Stimulated activated naive B cell treated with anti-CD40 and anti-IgM and Interleukin-4, amounts not matched to agents 10 μg/mL and 1 μg/mL and 100 μg/mL, for 72 hours (primary cell): ENCODE data around the gene TOR1A.

Source experiments
- ATAC-seq, 2 donors: fragments of 150-1000 bp; cut with Tn5 transposase; replicated peaks; 2 replicates each; pipeline ENCODE4 v1.10.0; 2021; ENCODE audit warnings: moderate library complexity in 1 of 2
- DNase-seq: peaks from one replicate; pipeline ENCODE4 v3.0.0; 2021
- H3K27ac Mint-ChIP-seq: one replicate; pipeline ENCODE4 v1.8.0; 2022; ENCODE audit warnings: mild to moderate bottlenecking, mixed read lengths
- H3K27me3 Mint-ChIP-seq, 2 donors: one replicate each; pipeline ENCODE4 v1.8.0; 2022; ENCODE audit warnings: mixed read lengths in 2 of 2
- H3K36me3 Mint-ChIP-seq, 2 donors: one replicate each; pipeline ENCODE4 v1.8.0; 2022; ENCODE audit warnings: mixed read lengths in 2 of 2, mild to moderate bottlenecking in 1 of 2
- H3K4me1 Mint-ChIP-seq, 2 donors: one replicate each; pipeline ENCODE4 v1.8.0; 2022; ENCODE audit warnings: mixed read lengths in 2 of 2, mild to moderate bottlenecking in 1 of 2
- H3K4me3 Mint-ChIP-seq, 2 donors: one replicate each; pipeline ENCODE4 v1.8.0; 2022; ENCODE audit warnings: mild to moderate bottlenecking in 2 of 2, mixed read lengths in 2 of 2, moderate library complexity in 1 of 2
- H3K9me3 Mint-ChIP-seq, 2 donors: one replicate each; pipeline ENCODE4 v1.8.0; 2022; ENCODE audit warnings: mixed read lengths in 2 of 2, mild to moderate bottlenecking in 1 of 2

TOR1A gene

GRCh38 chr9:129816501-129817435 is 7.2 kb downstream of the TOR1A start:
- H3K27ac Mint-ChIP-seq: no peak overlapping the region
- DNase-seq: no peak
- ATAC-seq: no peak
- H3K4me1 Mint-ChIP-seq: peaks cover 23 to 25% of the 10 kb centered on the region in 2 donors
- H3K36me3 Mint-ChIP-seq: peaks cover 31 to 46% of the 10 kb centered on the region in 2 donors
- H3K4me3 Mint-ChIP-seq: no peak overlapping the region
- H3K9me3 Mint-ChIP-seq: no peaks in the 10 kb centered on the region
- H3K27me3 Mint-ChIP-seq: no peaks in the 10 kb centered on the region

DNA sequence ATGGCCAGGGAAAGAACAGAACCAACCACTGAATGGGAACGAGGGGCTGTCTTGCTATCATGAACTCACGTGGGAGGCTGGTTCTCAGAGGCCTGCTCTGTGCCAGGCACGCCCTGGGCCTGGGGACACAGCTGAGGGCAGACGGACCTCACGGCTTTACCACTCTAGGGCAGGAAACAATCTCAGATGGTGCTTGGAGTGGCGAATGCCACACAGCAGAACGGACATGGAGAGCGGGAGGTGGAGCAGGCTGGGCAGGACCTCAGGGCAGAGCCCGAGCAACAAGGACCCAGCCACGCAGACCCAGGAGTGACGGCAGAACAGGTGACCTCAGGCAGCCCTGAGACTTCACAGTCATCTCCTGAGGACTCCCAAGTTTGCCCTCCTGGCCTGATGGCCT is 8.7 kb downstream of the TOR1A start:
- peak overlapping the region; percentile 31 for H3K27ac Mint-ChIP-seq
- DNase-seq (no peak), ATAC-seq (no peak)
- peaks cover 34 to 57% of the 10 kb centered on the region in 2 donors for H3K36me3 Mint-ChIP-seq
- H3K27me3 Mint-ChIP-seq: no peaks in the 10 kb centered on the region
- H3K4me1 Mint-ChIP-seq: peaks cover 24 to 25% of the 10 kb centered on the region in 2 donors
- H3K9me3 Mint-ChIP-seq: no peaks in the 10 kb centered on the region
- no peak overlapping the region for H3K4me3 Mint-ChIP-seq

GRCh38 chr9:129814432-129815223 is 9.3 kb downstream of the TOR1A start:
- DNase-seq (no peak), ATAC-seq (no peak)
- Mint-ChIP-seq H3K4me1 (peaks cover 24 to 25% of the 10 kb centered on the region in 2 donors), H3K9me3 (no peaks in the 10 kb centered on the region), H3K27me3 (no peaks in the 10 kb centered on the region), H3K4me3 (no peak overlapping the region), H3K27ac (peak overlapping the region; percentile 31), H3K36me3 (peaks cover 37 to 62% of the 10 kb centered on the region in 2 donors)

DNA sequence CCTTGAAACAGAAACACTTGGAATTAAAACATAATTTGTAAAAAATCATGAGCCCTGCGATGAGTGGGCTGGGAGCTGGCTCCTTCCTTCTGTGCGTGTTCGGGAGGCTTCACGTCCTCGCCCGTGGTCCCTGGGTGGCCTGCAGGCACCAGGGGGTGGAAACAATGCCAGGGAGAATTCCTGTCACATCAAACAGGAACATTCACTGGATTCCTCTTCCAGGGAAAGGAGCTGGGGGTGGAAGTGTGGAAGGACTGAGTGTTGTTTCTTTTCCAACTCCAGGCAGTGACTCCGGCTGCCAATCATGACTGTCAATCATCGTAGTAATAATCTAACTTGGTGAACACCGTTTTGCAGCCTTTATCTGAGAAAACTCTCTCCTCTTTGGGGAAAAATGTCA is 10.3 kb downstream of the TOR1A start:
- H3K9me3 Mint-ChIP-seq: no peaks in the 10 kb centered on the region
- peaks cover 24 to 27% of the 10 kb centered on the region in 2 donors for H3K4me1 Mint-ChIP-seq
- peaks cover 37 to 64% of the 10 kb centered on the region in 2 donors for H3K36me3 Mint-ChIP-seq
- no peaks in the 10 kb centered on the region for H3K27me3 Mint-ChIP-seq
- DNase-seq (no peak), ATAC-seq (no peak)
- no peak overlapping the region for H3K4me3 Mint-ChIP-seq
- H3K27ac Mint-ChIP-seq: no peak overlapping the region

- no peak overlapping the region for H3K27ac Mint-ChIP-seq
- H3K9me3 Mint-ChIP-seq: no peaks in the 10 kb centered on the region
- no peak overlapping the region for H3K4me3 Mint-ChIP-seq
- peaks cover 24 to 27% of the 10 kb centered on the region in 2 donors for H3K4me1 Mint-ChIP-seq
- ATAC-seq: peak in 1 of 2 donors; percentile 40
- H3K36me3 Mint-ChIP-seq: peaks cover 40 to 63% of the 10 kb centered on the region in 2 donors
- H3K27me3 Mint-ChIP-seq: no peaks in the 10 kb centered on the region
- no peak for DNase-seq
These were observed 11.6 kb downstream of the TOR1A start for GRCh38 chr9:129812385-129812784.

DNA sequence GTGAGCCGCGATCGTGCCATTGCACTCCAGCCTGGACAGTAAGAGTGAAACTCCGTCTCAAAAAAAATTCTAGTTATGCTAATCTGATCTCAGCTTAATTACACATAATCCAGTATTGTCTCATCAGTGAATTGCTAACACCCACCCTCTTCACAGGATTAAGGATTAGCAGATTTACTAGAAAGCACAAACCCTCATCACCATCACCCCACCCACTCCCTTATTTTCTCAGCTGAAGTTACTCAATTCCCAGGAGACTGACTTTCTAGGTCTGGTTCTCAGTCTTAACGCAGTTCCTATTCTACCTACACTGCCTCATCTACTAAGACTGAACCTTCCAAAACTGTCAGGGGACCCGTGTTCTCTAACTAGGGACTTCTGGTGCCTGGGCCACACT is 12.0 kb downstream of the TOR1A start:
- no peak overlapping the region for H3K27ac Mint-ChIP-seq
- no peak for DNase-seq
- peaks cover 44 to 67% of the 10 kb centered on the region in 2 donors for H3K36me3 Mint-ChIP-seq
- H3K4me1 Mint-ChIP-seq: peaks cover 24 to 27% of the 10 kb centered on the region in 2 donors
- no peak overlapping the region for H3K4me3 Mint-ChIP-seq
- ATAC-seq: peak; percentile 76 to 86
- no peaks in the 10 kb centered on the region for H3K9me3 Mint-ChIP-seq
- no peaks in the 10 kb centered on the region for H3K27me3 Mint-ChIP-seq

- Mint-ChIP-seq H3K36me3 (peaks cover 49 to 69% of the 10 kb centered on the region in 2 donors), H3K9me3 (no peaks in the 10 kb centered on the region), H3K4me3 (no peak overlapping the region), H3K27me3 (no peaks in the 10 kb centered on the region), H3K4me1 (peaks cover 29 to 33% of the 10 kb centered on the region in 2 donors), H3K27ac (no peak overlapping the region)
- no peak for ATAC-seq
- DNase-seq: no peak
These were observed 13.1 kb downstream of the TOR1A start for GRCh38 chr9:129810788-129811187.

DNA sequence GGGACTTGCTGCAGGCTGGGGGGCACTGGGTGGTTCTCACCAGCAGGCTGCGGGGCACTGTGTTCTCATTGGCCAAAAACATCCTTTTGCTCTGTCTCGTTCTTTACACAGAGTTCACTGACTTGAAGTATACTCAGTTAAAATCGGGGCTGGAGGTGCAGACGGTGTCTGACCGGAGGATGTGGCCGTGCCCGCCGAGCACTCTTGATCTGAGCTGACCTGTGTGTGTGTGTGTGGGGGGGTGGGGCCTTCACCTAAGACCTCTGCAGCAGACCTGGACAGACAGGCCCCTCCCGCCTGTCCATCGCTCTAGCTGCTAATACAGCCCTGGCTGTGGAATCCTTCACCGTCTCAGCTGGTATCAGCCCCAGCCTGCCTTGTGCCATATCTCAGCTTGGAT is 13.8 kb downstream of the TOR1A start:
- DNase-seq (no peak), ATAC-seq (no peak)
- no peaks in the 10 kb centered on the region for H3K9me3 Mint-ChIP-seq
- H3K4me3 Mint-ChIP-seq: no peak overlapping the region
- peaks cover 45 to 65% of the 10 kb centered on the region in 2 donors for H3K36me3 Mint-ChIP-seq
- peaks cover 27 to 35% of the 10 kb centered on the region in 2 donors for H3K4me1 Mint-ChIP-seq
- no peak overlapping the region for H3K27ac Mint-ChIP-seq
- no peaks in the 10 kb centered on the region for H3K27me3 Mint-ChIP-seq

DNA sequence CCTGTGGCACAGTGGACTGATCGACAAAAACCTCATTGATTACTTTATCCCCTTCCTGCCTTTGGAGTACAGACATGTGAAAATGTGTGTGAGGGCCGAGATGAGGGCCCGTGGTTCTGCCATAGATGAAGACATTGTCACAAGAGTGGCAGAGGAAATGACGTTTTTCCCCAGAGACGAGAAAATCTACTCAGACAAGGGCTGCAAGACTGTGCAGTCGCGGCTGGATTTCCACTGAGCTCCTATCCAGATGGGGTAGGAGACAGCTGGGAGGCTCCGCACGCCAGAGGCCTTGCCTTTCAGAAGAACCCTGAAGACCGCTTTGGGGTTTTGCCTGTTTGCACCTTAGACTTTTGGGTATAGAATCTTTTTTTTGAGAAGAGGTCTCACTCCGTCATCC is 14.6 kb downstream of the TOR1A start:
- ATAC-seq (no peak), DNase-seq (no peak)
- peaks cover 24 to 34% of the 10 kb centered on the region in 2 donors for H3K4me1 Mint-ChIP-seq
- no peaks in the 10 kb centered on the region for H3K27me3 Mint-ChIP-seq
- no peaks in the 10 kb centered on the region for H3K9me3 Mint-ChIP-seq
- no peak overlapping the region for H3K4me3 Mint-ChIP-seq
- peaks cover 44 to 59% of the 10 kb centered on the region in 2 donors for H3K36me3 Mint-ChIP-seq
- no peak overlapping the region for H3K27ac Mint-ChIP-seq

- ATAC-seq (no peak), DNase-seq (no peak)
- H3K9me3 Mint-ChIP-seq: no peaks in the 10 kb centered on the region
- no peak overlapping the region for H3K4me3 Mint-ChIP-seq
- H3K27me3 Mint-ChIP-seq: no peaks in the 10 kb centered on the region
- peaks cover 15 to 24% of the 10 kb centered on the region in 2 donors for H3K4me1 Mint-ChIP-seq
- no peak overlapping the region for H3K27ac Mint-ChIP-seq
- H3K36me3 Mint-ChIP-seq: peaks cover 35 to 37% of the 10 kb centered on the region in 2 donors
These were observed 17.9 kb downstream of the TOR1A start for GRCh38 chr9:129806061-129806460.

- H3K9me3 Mint-ChIP-seq: no peaks in the 10 kb centered on the region
- peak overlapping the region; percentile 89 to 94 for H3K4me3 Mint-ChIP-seq
- no peak for DNase-seq
- H3K4me1 Mint-ChIP-seq: peaks cover 13 to 24% of the 10 kb centered on the region in 2 donors
- peak overlapping the region; percentile 97 for H3K27ac Mint-ChIP-seq
- ATAC-seq: peak; percentile 20 to 33
- H3K27me3 Mint-ChIP-seq: no peaks in the 10 kb centered on the region
- peaks cover 18 to 27% of the 10 kb centered on the region in 2 donors for H3K36me3 Mint-ChIP-seq
These were observed 20.3 kb downstream of the TOR1A start for GRCh38 chr9:129803676-129804060.

- peaks cover 13 to 24% of the 10 kb centered on the region in 2 donors for H3K4me1 Mint-ChIP-seq
- peak within 1 kb of the TSS; percentile 97 for H3K27ac Mint-ChIP-seq
- peak within 1 kb of the TSS; percentile 89 to 94 for H3K4me3 Mint-ChIP-seq
- peak; percentile 95 to 97 for ATAC-seq
- no peaks in the 10 kb centered on the region for H3K27me3 Mint-ChIP-seq
- peak; percentile 94 for DNase-seq
- no peaks in the 10 kb centered on the region for H3K9me3 Mint-ChIP-seq
- peaks cover 16 to 25% of the 10 kb centered on the region in 2 donors for H3K36me3 Mint-ChIP-seq
These were observed 20.9 kb downstream of the TOR1A start, which contains the start of gene TOR1B for GRCh38 chr9:129802833-129803675. Gene TOR1B, plus strand, starts transcription at chr9:129803184. Its CDS starts 29 bp downstream, at chr9:129803213.

- peak overlapping the region; percentile 41 to 47 for H3K4me3 Mint-ChIP-seq
- peaks cover 10 to 14% of the 10 kb centered on the region in 2 donors for H3K36me3 Mint-ChIP-seq
- no peaks in the 10 kb centered on the region for H3K27me3 Mint-ChIP-seq
- DNase-seq (no peak), ATAC-seq (no peak)
- H3K4me1 Mint-ChIP-seq: peaks cover 13 to 22% of the 10 kb centered on the region in 2 donors
- no peaks in the 10 kb centered on the region for H3K9me3 Mint-ChIP-seq
- H3K27ac Mint-ChIP-seq: peak overlapping the region; percentile 47
These were observed 22.4 kb downstream of the TOR1A start for GRCh38 chr9:129801504-129801903.
